ENCODE data around the gene EIF4E.
A peak's percentile ranks its signal among the peaks of the same experiment; 100 is the strongest.

Gene EIF4E

GRCh38 chr4:98928505-98929340 is at the start of gene EIF4E:
Gene EIF4E (minus strand): TSS chr4:98929133. CDS start chr4:98929112, 21 bp downstream.
- Histone ChIP-seq H3K4me3 (ENCODE audit: low read length) (peak within 1 kb of the TSS; percentile 93), H3K27me3 (ENCODE audit: control insufficient read depth, low read length) (no peaks in the 10 kb centered on the region), H4K20me1 (ENCODE audit: control insufficient read depth, insufficient read depth, low read depth, low read length) (peaks cover 17% of the 10 kb centered on the region), H3K4me1 (ENCODE audit: control insufficient read depth, low read length) (peaks cover 34% of the 10 kb centered on the region), H3K79me2 (ENCODE audit: control insufficient read depth, low read length) (peaks cover 58% of the 10 kb centered on the region), H3K27ac (ENCODE audit: low read depth, low read length) (peak within 1 kb of the TSS; percentile 73), H3K9me3 (ENCODE audit: control insufficient read depth, insufficient read depth, low read length) (peaks cover 5% of the 10 kb centered on the region; the same call in 1 of the 2 replicates), H3K36me3 (ENCODE audit: control insufficient read depth, low read length) (peaks cover 40% of the 10 kb centered on the region), H3K9me2 (replicated peaks; ENCODE audit: control insufficient read depth, low read length) (no peaks in the 10 kb centered on the region), H3K4me2 (ENCODE audit: low read length) (peak within 1 kb of the TSS; percentile 75), H3F3A (ENCODE audit: control insufficient read depth, insufficient read depth) (no peaks in the 10 kb centered on the region)
- no peak for TF ChIP-seq EZH2phosphoT487 (IDR thresholded peaks at IDR 0.05; ENCODE audit: borderline replicate concordance, low read length)
- peak; percentile 33 for TF ChIP-seq CTCF (IDR thresholded peaks at IDR 0.05; ENCODE audit: low read depth, low read length, poor library complexity, severe bottlenecking)

- H3K27me3 ChIP-seq (ENCODE audit: control insufficient read depth, low read length), result peaks cover 7% of the 10 kb centered on the region; the same call in 1 of the 2 replicates
- no peak overlapping the region for H3K4me3 ChIP-seq (ENCODE audit: low read length)
- no peaks in the 10 kb centered on the region for H3K4me1 ChIP-seq (ENCODE audit: control insufficient read depth, low read length)
- no peaks in the 10 kb centered on the region for H3K79me2 ChIP-seq (ENCODE audit: control insufficient read depth, low read length)
- no peaks in the 10 kb centered on the region for H3K9me2 ChIP-seq (replicated peaks; ENCODE audit: control insufficient read depth, low read length)
- TF ChIP-seq EZH2phosphoT487 (IDR thresholded peaks at IDR 0.05; ENCODE audit: borderline replicate concordance, low read length) (no peak), CTCF (IDR thresholded peaks at IDR 0.05; ENCODE audit: low read depth, low read length, poor library complexity, severe bottlenecking) (no peak)
- H3F3A ChIP-seq (ENCODE audit: control insufficient read depth, insufficient read depth), result no peaks in the 10 kb centered on the region
- H3K27ac ChIP-seq (ENCODE audit: low read depth, low read length), result no peak overlapping the region
- no peaks in the 10 kb centered on the region for H4K20me1 ChIP-seq (ENCODE audit: control insufficient read depth, insufficient read depth, low read depth, low read length)
- no peaks in the 10 kb centered on the region for H3K9me3 ChIP-seq (ENCODE audit: control insufficient read depth, insufficient read depth, low read length)
- H3K4me2 ChIP-seq (ENCODE audit: low read length), result no peak overlapping the region
- no peaks in the 10 kb centered on the region for H3K36me3 ChIP-seq (ENCODE audit: control insufficient read depth, low read length)
Observed at GRCh38 chr4:98977557-98977956, 48.6 kb upstream of the EIF4E start.

GRCh38 chr4:98976716-98977115 is 47.8 kb upstream of the EIF4E start:
- Histone ChIP-seq H4K20me1 (ENCODE audit: control insufficient read depth, insufficient read depth, low read depth, low read length) (no peaks in the 10 kb centered on the region), H3K4me2 (ENCODE audit: low read length) (no peak overlapping the region), H3K4me3 (ENCODE audit: low read length) (no peak overlapping the region), H3K27me3 (ENCODE audit: control insufficient read depth, low read length) (peaks cover 7% of the 10 kb centered on the region; the same call in 1 of the 2 replicates), H3K9me2 (replicated peaks; ENCODE audit: control insufficient read depth, low read length) (no peaks in the 10 kb centered on the region), H3K9me3 (ENCODE audit: control insufficient read depth, insufficient read depth, low read length) (no peaks in the 10 kb centered on the region), H3K4me1 (ENCODE audit: control insufficient read depth, low read length) (no peaks in the 10 kb centered on the region), H3K27ac (ENCODE audit: low read depth, low read length) (no peak overlapping the region), H3K79me2 (ENCODE audit: control insufficient read depth, low read length) (no peaks in the 10 kb centered on the region), H3K36me3 (ENCODE audit: control insufficient read depth, low read length) (no peaks in the 10 kb centered on the region), H3F3A (ENCODE audit: control insufficient read depth, insufficient read depth) (no peaks in the 10 kb centered on the region)
- TF ChIP-seq CTCF (IDR thresholded peaks at IDR 0.05; ENCODE audit: low read depth, low read length, poor library complexity, severe bottlenecking) (no peak), EZH2phosphoT487 (IDR thresholded peaks at IDR 0.05; ENCODE audit: borderline replicate concordance, low read length) (no peak)
